ENCODE measurements around the gene NRXN2.

GRCh38 chr11:64753380-64754123 lies 30.6 kb upstream of the NRXN2 start:
- TF ChIP-seq POLR2A (IDR thresholded peaks at IDR 0.05) (no peak), EP300 (IDR thresholded peaks at IDR 0.05) (no peak), CTCF (IDR thresholded peaks at IDR 0.05) (no peak), POLR2AphosphoS5 (IDR thresholded peaks at IDR 0.05) (no peak)
